Stomach (tissue), 9 donors: ENCODE measurements around the gene CCL17. TPM values are rescaled to one million over a fixed set of nuclear protein-coding genes. Genes with fewer than 3 reads are reported as not detected.

ENCODE experiments used
- DNase-seq, 2 donors: peaks; one replicate each; pipeline versions ENCODE4 v3.0.0 to v3.0.0-alpha.2; 2013 to 2019
- H3K27ac ChIP-seq, 5 donors: fragments of 200-600 bp in 4 of 5; sonication (generic) in 4 of 5; one replicate each; pipeline ENCODE4 v1.5.1; 2013 to 2019; ENCODE audit warnings: mild to moderate bottlenecking in 1 of 5, moderate library complexity in 1 of 5
- H3K27me3 ChIP-seq, 3 donors: fragments of 200-600 bp; sonication (generic); one replicate each; pipeline ENCODE4 v1.5.1; 2017 to 2019; ENCODE audit warnings: mixed run types in 1 of 3
- H3K36me3 ChIP-seq, 4 donors: fragments of 200-600 bp; sonication (generic); 1 replicate in 3 of 4; 2 replicates in 1 of 4; pipeline ENCODE4 v1.5.1; 2016 to 2019
- H3K4me1 ChIP-seq, 4 donors: fragments of 200-600 bp; sonication (generic); one replicate each; pipeline ENCODE4 v1.5.1; 2016 to 2019
- H3K4me3 ChIP-seq, 4 donors: fragments of 200-600 bp; sonication (generic) in 3 of 4; one replicate each; pipeline ENCODE4 v1.5.1; 2016 to 2019; ENCODE audit warnings: mild to moderate bottlenecking in 1 of 4
- H3K9me3 ChIP-seq, 4 donors: fragments of 200-600 bp; sonication (generic); one replicate each; pipeline ENCODE4 v1.5.1; 2016 to 2019
- EP300 ChIP-seq: sonication (generic); formaldehyde crosslinking; IDR thresholded peaks from one replicate; pipeline ENCODE4 v1.6.1; 2017; ENCODE audit warnings: antibody characterized with exemption
- POLR2A ChIP-seq, 4 donors: fragments of 450-650 bp; IDR thresholded peaks; one replicate each; pipeline ENCODE4 v1.6.1; 2016; ENCODE audit warnings: antibody characterized with exemption in 4 of 4, control low read depth in 2 of 4, mild to moderate bottlenecking in 1 of 4, moderate library complexity in 1 of 4
- POLR2AphosphoS5 ChIP-seq, 3 donors: sonication (generic); formaldehyde crosslinking; IDR thresholded peaks; one replicate each; pipeline ENCODE4 v1.6.1; 2016; ENCODE audit warnings: antibody characterized with exemption in 3 of 3
- WGBS, 5 donors: extraction: QIAGEN DNeasy Blood & Tissue Kit in 3 of 5; methylation state at CpG; one replicate each; pipeline versions ENCODE4 v1.1.5 to v1.1.7; 2013 to 2018; 5-methylcytosine and 5-hydroxymethylcytosine counted together
- intact Hi-C: fragments of 100-400 bp; cut with DNase I; formaldehyde crosslinking; loops from one replicate; pipeline ENCODE4 v1.15.1; 2023; ENCODE audit warnings: low total_unique reads
- polyA plus RNA-seq, 3 donors: library from polyadenylated mRNA; stranded (reverse); fragments of 200-250 nt; gene quantifications; one replicate each; pipeline ENCODE4 v1.2.3, GENCODE V29; 2013
- total RNA-seq, 5 donors: library from RNA; depleted of rRNA; stranded (reverse); fragments of >200 nt; gene quantifications; one replicate each; pipeline versions ENCODE4 v1.1.0 to v1.2.3, GENCODE V29; 2014 to 2016
- TF ChIP-seq, protein P1 (sequence below), 7 experiments: fragments of 450-650 bp in 4 of 7; fragments of 200-600 bp in 3 of 7; sonication (generic) in 3 of 7; IDR thresholded peaks; one replicate each; pipeline ENCODE4 v1.5.1; 2016 to 2019; ENCODE audit warnings: antibody characterized with exemption in 7 of 7, control low read depth in 2 of 7, mild to moderate bottlenecking in 1 of 7
- donor health status: healthy with polysubstance abuse.
- donor health status: Bipolar disorder and iron deficiency.
- donor health status: healthy.

The CCL17 gene
- total and polyA plus RNA-seq, 8 donors = 3.9 TPM; not detected in 7

DNA sequence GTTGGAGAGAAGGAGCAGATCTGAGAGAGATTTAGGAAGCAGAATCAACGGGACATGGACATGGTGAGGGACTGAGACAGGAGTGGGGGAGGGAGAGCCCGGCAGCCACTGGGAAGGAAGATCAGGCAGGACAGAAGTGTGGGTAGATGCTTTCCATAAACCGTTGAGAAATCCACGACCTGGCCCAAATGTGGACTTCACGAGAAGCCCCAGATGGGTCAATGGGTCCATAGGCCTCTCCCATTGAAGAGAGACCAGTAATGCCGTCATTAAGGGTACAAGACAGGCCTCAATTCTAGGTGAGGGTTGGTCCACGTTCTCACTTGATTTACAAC is 46.5 kb upstream of the CCL17 start:
- H3K4me1 ChIP-seq = no peaks in the 10 kb centered on the region
- intact Hi-C loops = no loop called here
- 61 to 86% (median 79%) methylated on average over 7 of the region's 7 CpGs for WGBS, 5 donors
- no peaks in the 10 kb centered on the region for H3K9me3 ChIP-seq
- peak in 1 of 2 donors; percentile 3 for DNase-seq
- no peak overlapping the region for H3K27ac ChIP-seq
- H3K27me3 ChIP-seq = no peaks in the 10 kb centered on the region
- TF ChIP-seq, protein P1, sequence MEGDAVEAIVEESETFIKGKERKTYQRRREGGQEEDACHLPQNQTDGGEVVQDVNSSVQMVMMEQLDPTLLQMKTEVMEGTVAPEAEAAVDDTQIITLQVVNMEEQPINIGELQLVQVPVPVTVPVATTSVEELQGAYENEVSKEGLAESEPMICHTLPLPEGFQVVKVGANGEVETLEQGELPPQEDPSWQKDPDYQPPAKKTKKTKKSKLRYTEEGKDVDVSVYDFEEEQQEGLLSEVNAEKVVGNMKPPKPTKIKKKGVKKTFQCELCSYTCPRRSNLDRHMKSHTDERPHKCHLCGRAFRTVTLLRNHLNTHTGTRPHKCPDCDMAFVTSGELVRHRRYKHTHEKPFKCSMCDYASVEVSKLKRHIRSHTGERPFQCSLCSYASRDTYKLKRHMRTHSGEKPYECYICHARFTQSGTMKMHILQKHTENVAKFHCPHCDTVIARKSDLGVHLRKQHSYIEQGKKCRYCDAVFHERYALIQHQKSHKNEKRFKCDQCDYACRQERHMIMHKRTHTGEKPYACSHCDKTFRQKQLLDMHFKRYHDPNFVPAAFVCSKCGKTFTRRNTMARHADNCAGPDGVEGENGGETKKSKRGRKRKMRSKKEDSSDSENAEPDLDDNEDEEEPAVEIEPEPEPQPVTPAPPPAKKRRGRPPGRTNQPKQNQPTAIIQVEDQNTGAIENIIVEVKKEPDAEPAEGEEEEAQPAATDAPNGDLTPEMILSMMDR (IDR thresholded peaks at IDR 0.05) = no peak
- TF ChIP-seq POLR2A (IDR thresholded peaks at IDR 0.05) = no peak
- no peak for TF ChIP-seq EP300
- no peak for TF ChIP-seq POLR2AphosphoS5 (IDR thresholded peaks at IDR 0.05)
- H3K36me3 ChIP-seq = no peaks in the 10 kb centered on the region
- H3K4me3 ChIP-seq = no peak overlapping the region

DNA sequence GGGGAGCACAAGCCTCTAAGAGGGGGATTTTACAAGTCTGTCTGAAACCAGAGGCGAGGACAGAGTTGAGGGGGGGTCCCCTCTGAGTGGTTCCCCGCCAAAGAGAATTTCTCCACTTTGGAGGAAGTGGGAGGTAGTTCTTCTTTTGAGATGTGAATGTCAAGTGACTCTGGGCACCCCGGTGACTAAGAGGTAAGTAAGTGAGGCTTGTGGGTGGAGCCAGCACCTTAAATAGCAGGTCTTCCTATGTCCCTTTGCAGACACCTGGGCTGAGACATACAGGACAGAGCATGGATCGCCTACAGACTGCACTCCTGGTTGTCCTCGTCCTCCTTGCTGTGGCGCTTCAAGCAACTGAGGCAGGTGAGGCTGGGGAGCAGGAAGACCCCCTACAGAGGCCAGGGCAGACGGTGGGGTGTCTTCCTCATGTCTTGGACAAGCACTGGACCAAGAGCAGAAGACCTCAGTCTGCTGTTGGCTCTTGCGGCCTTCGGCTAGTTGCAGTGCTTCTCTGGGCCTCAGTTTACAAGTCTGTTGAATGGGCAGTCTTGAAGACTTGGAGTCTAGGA is 46.0 kb upstream of the CCL17 start, which contains the start of gene CCL22:
CCL22 (plus strand) TSS at position 257 of the 569 bp plus-strand sequence; CDS start at position 291, 34 bp downstream.
- TF ChIP-seq EP300 (no peak), POLR2A (IDR thresholded peaks at IDR 0.05) (no peak), POLR2AphosphoS5 (IDR thresholded peaks at IDR 0.05) (no peak)
- TF ChIP-seq, protein P1 (IDR thresholded peaks at IDR 0.05) = no peak
- intact Hi-C loops = no loop called here
- H3K4me3 ChIP-seq = no peak within 1 kb of the TSS
- H3K36me3 ChIP-seq = no peaks in the 10 kb centered on the region
- no peak within 1 kb of the TSS for H3K27ac ChIP-seq
- no peaks in the 10 kb centered on the region for H3K4me1 ChIP-seq
- DNase-seq = peak in 1 of 2 donors; percentile 26
- no peaks in the 10 kb centered on the region for H3K9me3 ChIP-seq
- WGBS, 5 donors = 71 to 87% (median 84%) methylated on average over 4 to 9 of the region's 9 CpGs
- H3K27me3 ChIP-seq = no peaks in the 10 kb centered on the region

DNA sequence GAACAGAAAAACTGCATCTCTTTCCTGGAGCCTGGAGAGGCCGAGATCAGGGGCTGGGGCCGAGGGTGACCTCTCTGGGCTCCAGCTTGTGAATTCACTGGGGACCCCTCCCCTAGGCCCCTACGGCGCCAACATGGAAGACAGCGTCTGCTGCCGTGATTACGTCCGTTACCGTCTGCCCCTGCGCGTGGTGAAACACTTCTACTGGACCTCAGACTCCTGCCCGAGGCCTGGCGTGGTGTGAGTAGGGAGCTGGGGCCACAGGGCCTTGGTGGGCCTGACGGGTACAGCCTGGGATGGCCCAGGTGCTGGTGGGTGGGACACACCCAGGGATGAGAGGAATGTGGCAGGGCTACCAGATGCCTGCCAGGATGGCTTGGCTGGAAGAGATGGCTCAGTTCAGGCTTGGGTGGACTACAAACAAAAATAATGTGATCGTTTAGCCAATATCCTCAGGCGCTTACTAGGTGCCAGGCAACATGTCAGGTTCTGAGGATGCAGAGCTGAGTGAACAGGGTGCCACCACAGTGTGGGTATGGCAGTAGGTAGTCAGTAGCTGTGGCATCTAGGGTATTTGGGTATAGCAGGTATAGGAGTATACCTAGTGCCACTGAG is 44.1 kb upstream of the CCL17 start:
- Histone ChIP-seq H3K36me3 (no peaks in the 10 kb centered on the region), H3K9me3 (no peaks in the 10 kb centered on the region), H3K27ac (no peak overlapping the region), H3K27me3 (peaks cover 0 to 2% (median 0%) of the 10 kb centered on the region in 3 donors), H3K4me1 (no peaks in the 10 kb centered on the region), H3K4me3 (no peak overlapping the region)
- TF ChIP-seq EP300 = no peak
- TF ChIP-seq POLR2AphosphoS5 (IDR thresholded peaks at IDR 0.05) = no peak
- TF ChIP-seq, protein P1 (IDR thresholded peaks at IDR 0.05) = no peak
- no peak for TF ChIP-seq POLR2A (IDR thresholded peaks at IDR 0.05)
- intact Hi-C loops = no loop called here
- WGBS, 5 donors = 90 to 96% (median 94%) methylated on average over 16 of the region's 16 CpGs
- no peak for DNase-seq

DNA sequence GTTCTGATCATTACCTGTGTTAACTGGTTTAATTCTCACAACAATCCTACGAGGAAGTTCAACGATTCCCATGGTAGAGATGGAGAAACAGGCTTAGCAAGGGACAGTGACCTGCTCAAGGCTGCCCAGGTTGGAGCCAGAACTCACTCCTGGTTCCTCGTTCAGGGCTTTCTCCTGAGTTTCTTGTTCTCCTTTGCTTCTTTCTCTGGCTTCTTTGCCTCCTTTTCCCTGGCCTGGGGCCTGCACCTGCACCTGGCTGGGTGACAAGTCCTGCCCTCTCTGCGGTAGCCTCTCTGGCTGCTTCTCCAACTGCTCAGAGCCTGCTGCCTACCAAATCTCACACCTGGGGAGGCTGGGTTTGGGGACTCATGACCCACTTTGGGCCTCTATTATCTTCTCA is 43.2 kb upstream of the CCL17 start:
- DNase-seq = peak in 1 of 2 donors; percentile 74
- Histone ChIP-seq H3K9me3 (no peaks in the 10 kb centered on the region), H3K4me1 (peaks cover 0 to 4% (median 0%) of the 10 kb centered on the region in 4 donors), H3K27me3 (peaks cover 0 to 5% (median 0%) of the 10 kb centered on the region in 3 donors), H3K36me3 (no peaks in the 10 kb centered on the region), H3K27ac (peak overlapping the region in 1 of 5 donors; percentile 44), H3K4me3 (no peak overlapping the region)
- 26 to 70% (median 31%) methylated on average over 4 of the region's 4 CpGs for WGBS, 5 donors
- intact Hi-C loops = no loop called here
- no peak for TF ChIP-seq POLR2A (IDR thresholded peaks at IDR 0.05)
- no peak for TF ChIP-seq POLR2AphosphoS5 (IDR thresholded peaks at IDR 0.05)
- no peak for TF ChIP-seq EP300
- TF ChIP-seq, protein P1 (IDR thresholded peaks at IDR 0.05) = no peak
